K562 (cell line): Measurements from ENCODE around the gene HTR6. TPM values are rescaled to one million over a fixed set of nuclear protein-coding genes. Genes with fewer than 3 reads are reported as not detected.

Experiments used
- DACH1 ChIP-seq: fragments of 450-650 bp; IDR thresholded peaks from 2 replicates; pipeline ENCODE4 v1.6.1; 2018; ENCODE audit not compliant: partially characterized antibody
- NR4A1 ChIP-seq, 2 experiments: fragments of 250-450 bp in 1 of 2; fragments of 450-650 bp in 1 of 2; sonication (Bioruptor Pico) in 1 of 2; IDR thresholded peaks; 2 replicates each; pipeline versions ENCODE4 v1.4.0 to v1.6.1; 2016 to 2020; ENCODE audit warnings: mild to moderate bottlenecking in 2 of 2, missing compliant biosample characterization in 1 of 2, missing genetic modification characterization in 1 of 2, moderate library complexity in 1 of 2
- PRPF4 ChIP-seq: fragments of 200-400 bp; formaldehyde crosslinking; IDR thresholded peaks from one replicate; pipeline ENCODE4 v1.6.1; 2017; ENCODE audit warnings: low read length, low read depth, mild to moderate bottlenecking; ENCODE audit not compliant: insufficient read depth, poor library complexity, severe bottlenecking
- ZNF324 ChIP-seq: fragments of 250-450 bp; sonication (Bioruptor Pico); IDR thresholded peaks from 2 replicates; pipeline ENCODE4 v1.4.0; 2020; ENCODE audit warnings: mild to moderate bottlenecking
- polyA plus RNA-seq, 8 experiments: library from polyadenylated mRNA; depleted of rRNA in 4 of 8; stranded (reverse) in 5 of 8; unstranded in 3 of 8; fragments of >200 nt; fragmentation: Nextera tagmentation in 2 of 8; fragmentation: Illumina TruSeq in 1 of 8; extraction: Ambion mirVana in 2 of 8; extraction: Trizol in 1 of 8; gene quantifications; 2 replicates each; pipeline versions ENCODE4 v1.2.1 to v1.2.3, GENCODE V29; 2011 to 2014; ENCODE audit warnings: inconsistent platforms in 1 of 8, missing spikeins in 1 of 8
- total RNA-seq, 7 experiments: library from RNA; depleted of rRNA in 6 of 7; stranded (reverse); fragments of >200 nt in 6 of 7; fragmentation: Illumina TruSeq in 2 of 7; extraction: Trizol in 2 of 7; gene quantifications; 2 replicates each; pipeline versions ENCODE4 v1.2.1 to v1.2.3, GENCODE V29; 2011 to 2021; ENCODE audit warnings: low replicate concordance in 1 of 7
- TF ChIP-seq, protein P1 (sequence below): fragments of 200-600 bp; sonication (generic); IDR thresholded peaks from one replicate; pipeline ENCODE4 v1.6.1; 2012; ENCODE audit warnings: mild to moderate bottlenecking, low read depth, low read length, inconsistent platforms
- TF ChIP-seq, protein P2 (sequence below): fragments of 250-450 bp; sonication (Bioruptor Pico); IDR thresholded peaks from 2 replicates; pipeline ENCODE4 v1.8.0; 2021; ENCODE audit warnings: mild to moderate bottlenecking, moderate library complexity

HTR6 gene
- total and polyA plus RNA-seq, 9 of the 15 experiments (the other 6 are each of a cell fraction or from before 2014, with no cell fraction given), result not detected

DNA sequence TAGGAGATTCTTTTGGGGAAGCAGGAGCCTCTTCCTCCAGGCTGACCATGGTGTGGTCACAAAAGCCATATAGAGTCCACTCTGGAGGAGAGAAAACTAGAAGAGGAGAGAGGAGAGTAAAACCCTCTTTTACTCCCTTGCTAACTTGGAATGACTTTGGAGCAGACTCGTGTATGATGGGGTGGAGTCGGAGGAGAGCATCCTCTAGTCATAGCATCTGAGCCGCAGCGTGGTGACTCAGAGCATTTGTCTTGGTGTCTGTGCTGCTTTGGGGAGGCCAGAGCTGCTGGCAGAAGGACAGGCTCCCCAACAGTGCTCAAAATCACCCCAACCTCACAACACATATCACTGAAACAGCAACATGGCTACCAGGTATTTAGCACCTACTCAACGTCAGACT is 11.1 kb downstream of the HTR6 start (continued):
- TF ChIP-seq, protein P1, sequence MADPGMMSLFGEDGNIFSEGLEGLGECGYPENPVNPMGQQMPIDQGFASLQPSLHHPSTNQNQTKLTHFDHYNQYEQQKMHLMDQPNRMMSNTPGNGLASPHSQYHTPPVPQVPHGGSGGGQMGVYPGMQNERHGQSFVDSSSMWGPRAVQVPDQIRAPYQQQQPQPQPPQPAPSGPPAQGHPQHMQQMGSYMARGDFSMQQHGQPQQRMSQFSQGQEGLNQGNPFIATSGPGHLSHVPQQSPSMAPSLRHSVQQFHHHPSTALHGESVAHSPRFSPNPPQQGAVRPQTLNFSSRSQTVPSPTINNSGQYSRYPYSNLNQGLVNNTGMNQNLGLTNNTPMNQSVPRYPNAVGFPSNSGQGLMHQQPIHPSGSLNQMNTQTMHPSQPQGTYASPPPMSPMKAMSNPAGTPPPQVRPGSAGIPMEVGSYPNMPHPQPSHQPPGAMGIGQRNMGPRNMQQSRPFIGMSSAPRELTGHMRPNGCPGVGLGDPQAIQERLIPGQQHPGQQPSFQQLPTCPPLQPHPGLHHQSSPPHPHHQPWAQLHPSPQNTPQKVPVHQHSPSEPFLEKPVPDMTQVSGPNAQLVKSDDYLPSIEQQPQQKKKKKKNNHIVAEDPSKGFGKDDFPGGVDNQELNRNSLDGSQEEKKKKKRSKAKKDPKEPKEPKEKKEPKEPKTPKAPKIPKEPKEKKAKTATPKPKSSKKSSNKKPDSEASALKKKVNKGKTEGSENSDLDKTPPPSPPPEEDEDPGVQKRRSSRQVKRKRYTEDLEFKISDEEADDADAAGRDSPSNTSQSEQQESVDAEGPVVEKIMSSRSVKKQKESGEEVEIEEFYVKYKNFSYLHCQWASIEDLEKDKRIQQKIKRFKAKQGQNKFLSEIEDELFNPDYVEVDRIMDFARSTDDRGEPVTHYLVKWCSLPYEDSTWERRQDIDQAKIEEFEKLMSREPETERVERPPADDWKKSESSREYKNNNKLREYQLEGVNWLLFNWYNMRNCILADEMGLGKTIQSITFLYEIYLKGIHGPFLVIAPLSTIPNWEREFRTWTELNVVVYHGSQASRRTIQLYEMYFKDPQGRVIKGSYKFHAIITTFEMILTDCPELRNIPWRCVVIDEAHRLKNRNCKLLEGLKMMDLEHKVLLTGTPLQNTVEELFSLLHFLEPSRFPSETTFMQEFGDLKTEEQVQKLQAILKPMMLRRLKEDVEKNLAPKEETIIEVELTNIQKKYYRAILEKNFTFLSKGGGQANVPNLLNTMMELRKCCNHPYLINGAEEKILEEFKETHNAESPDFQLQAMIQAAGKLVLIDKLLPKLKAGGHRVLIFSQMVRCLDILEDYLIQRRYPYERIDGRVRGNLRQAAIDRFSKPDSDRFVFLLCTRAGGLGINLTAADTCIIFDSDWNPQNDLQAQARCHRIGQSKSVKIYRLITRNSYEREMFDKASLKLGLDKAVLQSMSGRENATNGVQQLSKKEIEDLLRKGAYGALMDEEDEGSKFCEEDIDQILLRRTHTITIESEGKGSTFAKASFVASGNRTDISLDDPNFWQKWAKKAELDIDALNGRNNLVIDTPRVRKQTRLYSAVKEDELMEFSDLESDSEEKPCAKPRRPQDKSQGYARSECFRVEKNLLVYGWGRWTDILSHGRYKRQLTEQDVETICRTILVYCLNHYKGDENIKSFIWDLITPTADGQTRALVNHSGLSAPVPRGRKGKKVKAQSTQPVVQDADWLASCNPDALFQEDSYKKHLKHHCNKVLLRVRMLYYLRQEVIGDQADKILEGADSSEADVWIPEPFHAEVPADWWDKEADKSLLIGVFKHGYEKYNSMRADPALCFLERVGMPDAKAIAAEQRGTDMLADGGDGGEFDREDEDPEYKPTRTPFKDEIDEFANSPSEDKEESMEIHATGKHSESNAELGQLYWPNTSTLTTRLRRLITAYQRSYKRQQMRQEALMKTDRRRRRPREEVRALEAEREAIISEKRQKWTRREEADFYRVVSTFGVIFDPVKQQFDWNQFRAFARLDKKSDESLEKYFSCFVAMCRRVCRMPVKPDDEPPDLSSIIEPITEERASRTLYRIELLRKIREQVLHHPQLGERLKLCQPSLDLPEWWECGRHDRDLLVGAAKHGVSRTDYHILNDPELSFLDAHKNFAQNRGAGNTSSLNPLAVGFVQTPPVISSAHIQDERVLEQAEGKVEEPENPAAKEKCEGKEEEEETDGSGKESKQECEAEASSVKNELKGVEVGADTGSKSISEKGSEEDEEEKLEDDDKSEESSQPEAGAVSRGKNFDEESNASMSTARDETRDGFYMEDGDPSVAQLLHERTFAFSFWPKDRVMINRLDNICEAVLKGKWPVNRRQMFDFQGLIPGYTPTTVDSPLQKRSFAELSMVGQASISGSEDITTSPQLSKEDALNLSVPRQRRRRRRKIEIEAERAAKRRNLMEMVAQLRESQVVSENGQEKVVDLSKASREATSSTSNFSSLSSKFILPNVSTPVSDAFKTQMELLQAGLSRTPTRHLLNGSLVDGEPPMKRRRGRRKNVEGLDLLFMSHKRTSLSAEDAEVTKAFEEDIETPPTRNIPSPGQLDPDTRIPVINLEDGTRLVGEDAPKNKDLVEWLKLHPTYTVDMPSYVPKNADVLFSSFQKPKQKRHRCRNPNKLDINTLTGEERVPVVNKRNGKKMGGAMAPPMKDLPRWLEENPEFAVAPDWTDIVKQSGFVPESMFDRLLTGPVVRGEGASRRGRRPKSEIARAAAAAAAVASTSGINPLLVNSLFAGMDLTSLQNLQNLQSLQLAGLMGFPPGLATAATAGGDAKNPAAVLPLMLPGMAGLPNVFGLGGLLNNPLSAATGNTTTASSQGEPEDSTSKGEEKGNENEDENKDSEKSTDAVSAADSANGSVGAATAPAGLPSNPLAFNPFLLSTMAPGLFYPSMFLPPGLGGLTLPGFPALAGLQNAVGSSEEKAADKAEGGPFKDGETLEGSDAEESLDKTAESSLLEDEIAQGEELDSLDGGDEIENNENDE, result no peak
- no peak for TF ChIP-seq ZNF324 (CRISPR knock-in tag)
- TF ChIP-seq DACH1, result no peak
- no peak for TF ChIP-seq NR4A1 (CRISPR knock-in tag; IDR thresholded peaks at IDR 0.05)
- TF ChIP-seq NR4A1 (tag; IDR thresholded peaks at IDR 0.05), result no peak
- TF ChIP-seq, protein P2, sequence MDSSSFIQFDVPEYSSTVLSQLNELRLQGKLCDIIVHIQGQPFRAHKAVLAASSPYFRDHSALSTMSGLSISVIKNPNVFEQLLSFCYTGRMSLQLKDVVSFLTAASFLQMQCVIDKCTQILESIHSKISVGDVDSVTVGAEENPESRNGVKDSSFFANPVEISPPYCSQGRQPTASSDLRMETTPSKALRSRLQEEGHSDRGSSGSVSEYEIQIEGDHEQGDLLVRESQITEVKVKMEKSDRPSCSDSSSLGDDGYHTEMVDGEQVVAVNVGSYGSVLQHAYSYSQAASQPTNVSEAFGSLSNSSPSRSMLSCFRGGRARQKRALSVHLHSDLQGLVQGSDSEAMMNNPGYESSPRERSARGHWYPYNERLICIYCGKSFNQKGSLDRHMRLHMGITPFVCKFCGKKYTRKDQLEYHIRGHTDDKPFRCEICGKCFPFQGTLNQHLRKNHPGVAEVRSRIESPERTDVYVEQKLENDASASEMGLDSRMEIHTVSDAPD (CRISPR knock-in tag), result no peak
- TF ChIP-seq PRPF4, result no peak
